MCF 10A (cell line): ENCODE results near the gene C1QTNF12. TPM values are rescaled to one million over a fixed set of nuclear protein-coding genes. Genes with fewer than 3 reads are reported as not detected.

Source experiments
- BruUV-seq: library from RNA; stranded (reverse); fragments of 400-500 nt; replicated peaks from 2 replicates; lab custom pipeline; 2021; lab: Mats Ljungman, UMichigan
- CTCF ChIA-PET: fragments of 300-600 bp; sonication (Branson Sonifier 250); formaldehyde crosslinking; extraction: SDS; loops from one replicate; lab custom pipeline; 2021; ENCODE audit warnings: antibody characterized with exemption, inconsistent platforms; lab: Yijun Ruan, JAX
- POLR2A ChIA-PET: fragments of 300-600, 350-650 bp; sonication (Branson Sonifier 250); formaldehyde crosslinking; extraction: SDS; loops from one replicate; lab custom pipeline; 2020; ENCODE audit warnings: antibody characterized with exemption, inconsistent platforms; lab: Yijun Ruan, JAX
- DNase-seq: peaks from one replicate; pipeline ENCODE4 v3.0.0-alpha.2; 2018; ENCODE audit not compliant: unreplicated experiment
- H3K27ac Mint-ChIP-seq: one replicate; pipeline ENCODE4 v1.8.0; 2022; ENCODE audit warnings: mild to moderate bottlenecking, low read depth, mixed read lengths; ENCODE audit not compliant: unreplicated experiment
- H3K27me3 Mint-ChIP-seq: one replicate; pipeline ENCODE4 v1.8.0; 2022; ENCODE audit warnings: mixed read lengths; ENCODE audit not compliant: insufficient read depth, unreplicated experiment
- H3K36me3 Mint-ChIP-seq: one replicate; pipeline ENCODE4 v1.8.0; 2022; ENCODE audit warnings: mild to moderate bottlenecking, moderate library complexity, mixed read lengths; ENCODE audit not compliant: insufficient read depth, unreplicated experiment
- H3K4me1 Mint-ChIP-seq: one replicate; pipeline ENCODE4 v1.8.0; 2022; ENCODE audit warnings: mixed read lengths; ENCODE audit not compliant: insufficient read depth, unreplicated experiment
- H3K4me3 Mint-ChIP-seq: one replicate; pipeline ENCODE4 v1.8.0; 2022; ENCODE audit warnings: mild to moderate bottlenecking, moderate library complexity, mixed read lengths; ENCODE audit not compliant: unreplicated experiment
- H3K9me3 Mint-ChIP-seq: one replicate; pipeline ENCODE4 v1.8.0; 2022; ENCODE audit warnings: mixed read lengths; ENCODE audit not compliant: unreplicated experiment
- CTCF ChIP-seq: fragments of 200-600 bp; IDR thresholded peaks from one replicate; pipeline ENCODE4 v1.8.0; 2022; ENCODE audit warnings: antibody characterized with exemption, mild to moderate bottlenecking; ENCODE audit not compliant: unreplicated experiment
- intact Hi-C: fragments of 100-400 bp; cut with micrococcal nuclease; formaldehyde crosslinking; loops from 2 replicates; pipeline ENCODE4 v1.14.1; 2022
- total RNA-seq: library from RNA; stranded (reverse); gene quantifications from 2 replicates; pipeline ENCODE4 v1.2.3, GENCODE V29; 2022

C1QTNF12 gene
- total RNA-seq, 1 experiment from 2014 or later, result 1.5 TPM

- POLR2A ChIA-PET, result interaction anchor here (0.6 kb wide), 1 partner anchor 104 kb away, joined by 3 read pairs; no protein-coding TSS in a partner anchor
- H3K9me3 Mint-ChIP-seq, result no peaks in the 10 kb centered on the region
- H3K36me3 Mint-ChIP-seq, result peaks cover 29% of the 10 kb centered on the region
- intact Hi-C loops, result no loop called here
- no TSS peak for BruUV-seq
- no peak overlapping the region for H3K4me3 Mint-ChIP-seq
- no peak for DNase-seq
- CTCF ChIA-PET, result interaction anchor here (0.8 to 1.0 kb wide), 3 partner anchors 62 to 106 kb away, joined by 3 to 4 read pairs (median 4); no protein-coding TSS in a partner anchor
- H3K27ac Mint-ChIP-seq, result no peak overlapping the region
- no peaks in the 10 kb centered on the region for H3K27me3 Mint-ChIP-seq
- no peak for TF ChIP-seq CTCF
- peaks cover 8% of the 10 kb centered on the region for H3K4me1 Mint-ChIP-seq
Measured at GRCh38 chr1:1228596-1229321, 17.8 kb downstream of the C1QTNF12 start.

GRCh38 chr1:1228187-1228586 lies 18.3 kb downstream of the C1QTNF12 start:
- no peak overlapping the region for H3K27ac Mint-ChIP-seq
- BruUV-seq, result no TSS peak
- no peaks in the 10 kb centered on the region for H3K9me3 Mint-ChIP-seq
- no peak for DNase-seq
- H3K4me3 Mint-ChIP-seq, result no peak overlapping the region
- intact Hi-C loops, result no loop called here
- no peak for TF ChIP-seq CTCF
- ChIA-PET POLR2A (interaction anchor here (0.6 kb wide), 1 partner anchor 105 kb away, joined by 3 read pairs; no protein-coding TSS in a partner anchor), CTCF (interaction anchor here (1.0 kb wide), 1 partner anchor 104 kb away, joined by 4 read pairs; no protein-coding TSS in a partner anchor)
- peaks cover 8% of the 10 kb centered on the region for H3K4me1 Mint-ChIP-seq
- no peaks in the 10 kb centered on the region for H3K27me3 Mint-ChIP-seq
- peaks cover 30% of the 10 kb centered on the region for H3K36me3 Mint-ChIP-seq

- H3K4me1 Mint-ChIP-seq, result peaks cover 8% of the 10 kb centered on the region
- no peaks in the 10 kb centered on the region for H3K27me3 Mint-ChIP-seq
- H3K27ac Mint-ChIP-seq, result no peak overlapping the region
- ChIA-PET CTCF (interaction anchor here (1.2 kb wide), 1 partner anchor 107 kb away, joined by 3 read pairs; no protein-coding TSS in a partner anchor), POLR2A (no interaction called here)
- no peak overlapping the region for H3K4me3 Mint-ChIP-seq
- TF ChIP-seq CTCF, result no peak
- no peak for DNase-seq
- H3K9me3 Mint-ChIP-seq, result no peaks in the 10 kb centered on the region
- no TSS peak for BruUV-seq
- intact Hi-C loops, result no loop called here
- H3K36me3 Mint-ChIP-seq, result peaks cover 32% of the 10 kb centered on the region
Measured at GRCh38 chr1:1227386-1227785, 19.1 kb downstream of the C1QTNF12 start.

GRCh38 chr1:1226566-1227362 lies 19.8 kb downstream of the C1QTNF12 start:
- CTCF ChIA-PET, result interaction anchor here (1.2 kb wide), 1 partner anchor 106 kb away, joined by 3 read pairs; no protein-coding TSS in a partner anchor
- peaks cover 34% of the 10 kb centered on the region for H3K36me3 Mint-ChIP-seq
- DNase-seq, result no peak
- intact Hi-C loops, result no loop called here
- H3K27ac Mint-ChIP-seq, result no peak overlapping the region
- TF ChIP-seq CTCF, result no peak
- H3K4me3 Mint-ChIP-seq, result no peak overlapping the region
- no peaks in the 10 kb centered on the region for H3K9me3 Mint-ChIP-seq
- BruUV-seq, result no TSS peak
- POLR2A ChIA-PET, result no interaction called here
- peaks cover 8% of the 10 kb centered on the region for H3K4me1 Mint-ChIP-seq
- no peaks in the 10 kb centered on the region for H3K27me3 Mint-ChIP-seq
